Measurements from ENCODE around the gene GBGT1. TPM values are rescaled to one million over a fixed set of nuclear protein-coding genes. Genes with fewer than 3 reads are reported as not detected.
"Not testable (repeated sequence)": the region's sequence is repeated elsewhere in the genome, so short reads cannot be mapped to it uniquely, and the experiment has no call there.

Gene GBGT1
- total RNA-seq, 1 donor from 2014 or later, result 2.6 TPM

GRCh38 chr9:133205996-133206931, 42.5 kb upstream of the GBGT1 start:
- no peaks in the 10 kb centered on the region for H3K4me1 ChIP-seq (ENCODE audit: control insufficient read depth in 3 of 3, insufficient read depth in 3 of 3, low read length in 3 of 3)
- H3K4me3 ChIP-seq (ENCODE audit: low read length in 3 of 3), result no peak overlapping the region
- no peak overlapping the region for H3K9ac ChIP-seq (ENCODE audit: low read depth in 1 of 3, low read length in 3 of 3)
- no peak overlapping the region for H3K27ac ChIP-seq (ENCODE audit: low read depth, low read length)
- H3K9me3 ChIP-seq (ENCODE audit: control insufficient read depth in 3 of 3, low read length in 3 of 3), result peaks cover 0 to 1% (median 0%) of the 10 kb centered on the region in 3 donors
- H3K27me3 ChIP-seq (ENCODE audit: control insufficient read depth in 3 of 3, insufficient read depth in 3 of 3, low read length in 3 of 3), result peaks cover 23 to 45% (median 30%) of the 10 kb centered on the region in 3 donors
- H3K36me3 ChIP-seq (ENCODE audit: control insufficient read depth in 3 of 3, insufficient read depth in 3 of 3, low read length in 3 of 3), result no peaks in the 10 kb centered on the region

DNA sequence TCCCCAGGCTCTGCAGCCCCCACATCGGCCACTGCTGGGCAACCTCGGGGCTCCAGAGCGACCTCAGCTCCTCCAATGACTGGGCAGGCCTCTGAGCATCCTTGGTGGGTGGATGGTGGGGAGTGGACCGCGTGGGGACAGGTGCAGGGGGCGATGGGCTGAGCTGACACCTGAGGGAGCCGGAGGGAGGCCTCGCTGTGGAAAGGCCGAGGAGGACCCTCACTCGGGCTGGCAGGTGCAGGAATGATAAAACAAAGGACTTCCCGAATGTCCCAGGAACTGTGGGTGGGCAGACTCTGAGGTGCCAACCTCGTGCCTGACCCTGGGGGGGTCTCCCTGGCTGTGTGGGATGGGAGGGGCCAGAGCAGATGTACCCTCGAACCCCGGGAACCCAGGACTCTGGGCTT, 41.8 kb upstream of the GBGT1 start:
- H3K27ac ChIP-seq (ENCODE audit: low read depth, low read length); H3K4me3 ChIP-seq (ENCODE audit: low read length in 3 of 3); H3K9me3 ChIP-seq (ENCODE audit: control insufficient read depth in 3 of 3, low read length in 3 of 3); H3K4me1 ChIP-seq (ENCODE audit: control insufficient read depth in 3 of 3, insufficient read depth in 3 of 3, low read length in 3 of 3); H3K36me3 ChIP-seq (ENCODE audit: control insufficient read depth in 3 of 3, insufficient read depth in 3 of 3, low read length in 3 of 3); H3K9ac ChIP-seq (ENCODE audit: low read depth in 1 of 3, low read length in 3 of 3): not testable (repeated sequence)
- H3K27me3 ChIP-seq (ENCODE audit: control insufficient read depth in 3 of 3, insufficient read depth in 3 of 3, low read length in 3 of 3), result peaks cover 16 to 42% (median 28%) of the 10 kb centered on the region in 3 donors

DNA sequence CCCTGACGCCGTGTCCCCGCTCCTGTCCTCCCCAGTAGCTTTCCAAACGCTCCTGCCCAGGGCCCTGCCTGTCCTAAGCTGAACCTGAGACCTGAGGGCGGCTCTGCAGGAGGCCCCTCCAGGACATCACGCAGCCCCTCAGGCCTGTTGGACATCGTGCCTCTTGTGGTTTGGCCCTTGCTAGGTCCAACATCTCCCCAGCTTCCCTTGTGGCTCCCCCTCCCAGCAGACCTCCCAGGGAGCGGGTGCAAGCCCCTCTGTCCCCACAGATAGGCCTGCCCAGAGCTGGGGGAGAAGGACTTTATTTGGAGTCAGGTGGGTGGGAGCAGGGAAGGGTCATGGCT, 41.3 kb upstream of the GBGT1 start:
- H3K36me3 ChIP-seq (ENCODE audit: control insufficient read depth in 3 of 3, insufficient read depth in 3 of 3, low read length in 3 of 3), result no peaks in the 10 kb centered on the region
- H3K4me1 ChIP-seq (ENCODE audit: control insufficient read depth in 3 of 3, insufficient read depth in 3 of 3, low read length in 3 of 3), result no peaks in the 10 kb centered on the region
- H3K4me3 ChIP-seq (ENCODE audit: low read length in 3 of 3), result no peak overlapping the region
- peaks cover 20 to 43% (median 28%) of the 10 kb centered on the region in 3 donors for H3K27me3 ChIP-seq (ENCODE audit: control insufficient read depth in 3 of 3, insufficient read depth in 3 of 3, low read length in 3 of 3)
- no peaks in the 10 kb centered on the region for H3K9me3 ChIP-seq (ENCODE audit: control insufficient read depth in 3 of 3, low read length in 3 of 3)
- no peak overlapping the region for H3K9ac ChIP-seq (ENCODE audit: low read depth in 1 of 3, low read length in 3 of 3)
- H3K27ac ChIP-seq (ENCODE audit: low read depth, low read length), result no peak overlapping the region

GRCh38 chr9:133204335-133204992, 40.8 kb upstream of the GBGT1 start:
- no peaks in the 10 kb centered on the region for H3K9me3 ChIP-seq (ENCODE audit: control insufficient read depth in 3 of 3, low read length in 3 of 3)
- H3K4me1 ChIP-seq (ENCODE audit: control insufficient read depth in 3 of 3, insufficient read depth in 3 of 3, low read length in 3 of 3), result no peaks in the 10 kb centered on the region
- H3K36me3 ChIP-seq (ENCODE audit: control insufficient read depth in 3 of 3, insufficient read depth in 3 of 3, low read length in 3 of 3), result no peaks in the 10 kb centered on the region
- H3K9ac ChIP-seq (ENCODE audit: low read depth in 1 of 3, low read length in 3 of 3), result no peak overlapping the region
- H3K27ac ChIP-seq (ENCODE audit: low read depth, low read length), result no peak overlapping the region
- H3K4me3 ChIP-seq (ENCODE audit: low read length in 3 of 3), result no peak overlapping the region
- peaks cover 24 to 43% (median 30%) of the 10 kb centered on the region in 3 donors for H3K27me3 ChIP-seq (ENCODE audit: control insufficient read depth in 3 of 3, insufficient read depth in 3 of 3, low read length in 3 of 3)

DNA sequence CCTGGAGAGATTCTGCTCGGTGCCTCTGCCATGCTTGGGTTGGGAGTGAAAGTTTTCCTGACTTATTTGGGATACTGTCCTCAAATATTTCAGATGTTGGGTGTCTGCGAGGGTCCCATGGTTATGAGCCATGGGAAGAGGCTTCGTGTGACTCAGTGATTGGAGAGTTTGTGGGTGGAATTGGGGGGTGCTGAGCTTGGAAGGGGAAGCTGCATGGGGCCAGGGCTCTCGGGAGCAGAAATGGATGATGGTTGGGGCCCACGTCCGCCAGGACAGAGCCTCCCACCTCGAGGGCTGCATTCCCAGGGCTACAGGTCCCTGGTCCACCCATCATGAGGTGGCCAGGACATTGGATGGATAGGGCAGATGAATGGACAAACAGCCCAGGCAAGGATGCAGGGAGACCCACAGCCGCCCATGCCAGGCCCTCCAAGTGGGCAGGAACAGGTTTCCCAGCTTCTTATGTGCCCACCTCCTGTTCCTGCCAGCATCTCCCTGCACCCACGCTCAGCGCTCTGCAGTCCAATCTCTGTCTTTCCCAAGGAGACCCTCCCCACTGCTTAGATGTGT, 39.9 kb upstream of the GBGT1 start:
- Histone ChIP-seq H3K27me3 (ENCODE audit: control insufficient read depth in 3 of 3, insufficient read depth in 3 of 3, low read length in 3 of 3) (peaks cover 27 to 40% (median 35%) of the 10 kb centered on the region in 3 donors), H3K27ac (ENCODE audit: low read depth, low read length) (no peak overlapping the region), H3K4me1 (ENCODE audit: control insufficient read depth in 3 of 3, insufficient read depth in 3 of 3, low read length in 3 of 3) (no peaks in the 10 kb centered on the region), H3K36me3 (ENCODE audit: control insufficient read depth in 3 of 3, insufficient read depth in 3 of 3, low read length in 3 of 3) (no peaks in the 10 kb centered on the region), H3K4me3 (ENCODE audit: low read length in 3 of 3) (no peak overlapping the region), H3K9me3 (ENCODE audit: control insufficient read depth in 3 of 3, low read length in 3 of 3) (no peaks in the 10 kb centered on the region), H3K9ac (ENCODE audit: low read depth in 1 of 3, low read length in 3 of 3) (no peak overlapping the region)

DNA sequence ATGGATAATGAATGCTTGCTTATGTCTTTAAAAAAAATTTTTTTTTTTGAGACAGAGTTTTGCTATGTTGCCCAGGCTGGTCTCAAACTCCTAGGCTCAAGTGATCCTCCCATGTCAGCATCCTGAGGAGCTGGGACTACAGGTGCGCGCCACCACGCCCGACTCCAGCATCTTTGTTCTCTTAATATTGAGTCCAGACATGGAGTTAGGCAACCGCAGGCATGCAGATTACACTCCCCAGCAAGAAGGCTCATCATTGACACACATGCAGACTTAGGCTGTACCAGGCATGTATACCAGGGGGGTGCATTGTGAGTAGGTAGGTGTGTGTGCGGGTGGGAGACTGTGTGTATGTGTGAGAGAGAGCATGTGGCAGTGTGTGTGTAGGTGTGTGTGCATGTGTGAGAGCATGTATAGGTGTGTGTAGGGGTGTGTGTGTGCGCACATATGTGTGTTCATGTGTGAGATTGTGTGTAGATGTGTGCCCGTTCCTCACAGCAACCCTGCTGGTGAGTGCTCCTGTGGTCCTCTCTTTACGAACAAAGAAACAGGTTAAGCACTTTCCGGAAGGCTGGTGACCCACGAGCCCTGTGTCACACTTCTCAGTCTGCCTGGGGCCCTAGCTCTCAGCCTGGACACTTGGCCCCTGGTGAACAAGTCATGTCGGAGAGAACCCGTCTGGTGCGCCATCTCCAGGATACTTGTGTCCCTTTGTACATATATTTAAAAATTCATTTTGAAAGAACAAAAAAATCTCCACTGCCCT, 39.2 kb upstream of the GBGT1 start:
- no peaks in the 10 kb centered on the region for H3K36me3 ChIP-seq (ENCODE audit: control insufficient read depth in 3 of 3, insufficient read depth in 3 of 3, low read length in 3 of 3)
- no peaks in the 10 kb centered on the region for H3K9me3 ChIP-seq (ENCODE audit: control insufficient read depth in 3 of 3, low read length in 3 of 3)
- no peak overlapping the region for H3K27ac ChIP-seq (ENCODE audit: low read depth, low read length)
- H3K27me3 ChIP-seq (ENCODE audit: control insufficient read depth in 3 of 3, insufficient read depth in 3 of 3, low read length in 3 of 3), result peaks cover 27 to 40% (median 35%) of the 10 kb centered on the region in 3 donors
- H3K4me3 ChIP-seq (ENCODE audit: low read length in 3 of 3), result no peak overlapping the region
- no peaks in the 10 kb centered on the region for H3K4me1 ChIP-seq (ENCODE audit: control insufficient read depth in 3 of 3, insufficient read depth in 3 of 3, low read length in 3 of 3)
- H3K9ac ChIP-seq (ENCODE audit: low read depth in 1 of 3, low read length in 3 of 3), result no peak overlapping the region

DNA sequence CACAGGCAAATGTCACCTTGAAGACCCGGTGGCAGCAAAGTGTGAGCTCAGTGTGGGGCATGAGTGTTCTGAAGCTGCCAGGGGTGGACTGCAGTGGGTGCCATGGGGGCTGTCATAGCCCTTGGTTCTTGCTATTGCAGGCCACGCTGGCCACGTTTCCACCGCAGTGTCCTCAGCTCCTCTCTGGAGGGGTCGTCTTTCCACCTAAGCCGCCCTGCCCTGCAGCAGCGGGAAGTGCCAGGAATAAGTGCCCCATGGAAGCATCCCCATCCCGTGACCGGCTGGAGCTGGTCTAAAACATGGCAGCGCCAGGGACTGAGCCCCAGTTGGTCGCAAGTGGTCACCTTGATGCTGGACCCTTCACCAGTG, 38.4 kb upstream of the GBGT1 start:
- Histone ChIP-seq H3K36me3 (ENCODE audit: control insufficient read depth in 3 of 3, insufficient read depth in 3 of 3, low read length in 3 of 3) (no peaks in the 10 kb centered on the region), H3K4me3 (ENCODE audit: low read length in 3 of 3) (no peak overlapping the region), H3K4me1 (ENCODE audit: control insufficient read depth in 3 of 3, insufficient read depth in 3 of 3, low read length in 3 of 3) (no peaks in the 10 kb centered on the region), H3K27ac (ENCODE audit: low read depth, low read length) (no peak overlapping the region), H3K9me3 (ENCODE audit: control insufficient read depth in 3 of 3, low read length in 3 of 3) (no peaks in the 10 kb centered on the region), H3K9ac (ENCODE audit: low read depth in 1 of 3, low read length in 3 of 3) (no peak overlapping the region), H3K27me3 (ENCODE audit: control insufficient read depth in 3 of 3, insufficient read depth in 3 of 3, low read length in 3 of 3) (peaks cover 27 to 40% (median 35%) of the 10 kb centered on the region in 3 donors)

DNA sequence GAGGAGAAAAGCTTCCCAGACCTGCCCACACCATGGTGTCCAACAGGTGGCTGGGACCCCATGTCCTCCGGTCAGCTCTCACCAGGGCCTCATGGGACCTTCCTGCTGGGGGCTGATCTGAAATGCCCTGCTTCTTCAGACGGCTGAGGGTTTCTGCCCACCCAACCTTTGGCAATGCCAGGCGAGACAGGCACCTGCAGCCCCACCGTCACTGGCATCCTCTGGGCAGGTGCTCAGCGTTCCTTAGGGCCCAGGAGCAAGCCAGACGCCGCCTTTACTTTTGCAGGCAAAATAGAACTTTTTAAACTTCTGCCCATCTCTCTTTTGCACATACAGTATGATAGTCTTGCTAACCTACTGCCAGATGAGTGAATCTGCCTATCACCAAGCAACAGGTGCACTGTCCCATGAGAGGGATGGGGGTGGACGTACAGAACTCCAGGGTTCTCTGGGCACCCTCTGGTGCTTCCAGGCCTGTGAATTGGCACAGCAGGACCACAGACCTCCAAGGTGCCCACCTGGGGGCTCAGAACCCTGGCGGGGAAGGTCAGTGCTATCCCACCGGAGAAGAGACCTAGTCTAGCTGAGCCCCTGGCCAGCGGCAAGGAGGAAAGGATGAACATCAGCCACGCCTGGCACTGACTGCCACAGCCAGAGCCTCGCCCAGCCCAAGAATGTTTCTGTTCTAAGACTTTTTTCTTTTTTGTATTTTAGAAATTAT, 37.9 kb upstream of the GBGT1 start:
- peaks cover 24 to 35% (median 34%) of the 10 kb centered on the region in 3 donors for H3K27me3 ChIP-seq (ENCODE audit: control insufficient read depth in 3 of 3, insufficient read depth in 3 of 3, low read length in 3 of 3)
- no peaks in the 10 kb centered on the region for H3K4me1 ChIP-seq (ENCODE audit: control insufficient read depth in 3 of 3, insufficient read depth in 3 of 3, low read length in 3 of 3)
- no peak overlapping the region for H3K4me3 ChIP-seq (ENCODE audit: low read length in 3 of 3)
- no peaks in the 10 kb centered on the region for H3K9me3 ChIP-seq (ENCODE audit: control insufficient read depth in 3 of 3, low read length in 3 of 3)
- H3K9ac ChIP-seq (ENCODE audit: low read depth in 1 of 3, low read length in 3 of 3), result no peak overlapping the region
- H3K36me3 ChIP-seq (ENCODE audit: control insufficient read depth in 3 of 3, insufficient read depth in 3 of 3, low read length in 3 of 3), result no peaks in the 10 kb centered on the region
- H3K27ac ChIP-seq (ENCODE audit: low read depth, low read length), result no peak overlapping the region

DNA sequence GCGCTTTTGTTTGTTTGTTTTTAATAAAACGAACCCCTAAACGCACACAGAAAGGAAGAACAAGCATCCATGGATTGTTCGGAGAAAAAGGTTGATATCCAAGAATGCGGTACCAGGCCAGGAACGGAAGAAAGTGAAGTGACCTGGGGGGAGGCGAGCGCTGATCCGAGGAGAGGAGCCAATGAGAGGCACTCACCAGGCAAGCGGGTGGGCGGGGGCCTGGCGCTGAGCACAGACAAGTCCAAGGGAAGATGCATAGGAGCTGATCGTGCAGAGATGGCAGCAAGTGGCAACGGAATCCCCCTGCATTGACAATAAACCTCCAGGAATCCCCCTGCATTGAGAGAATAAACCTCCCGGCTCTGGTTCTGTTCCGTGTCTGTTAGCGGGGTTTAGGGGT, 36.9 kb upstream of the GBGT1 start:
- Histone ChIP-seq H3K27ac (ENCODE audit: low read depth, low read length) (no peak overlapping the region), H3K4me3 (ENCODE audit: low read length in 3 of 3) (no peak overlapping the region), H3K36me3 (ENCODE audit: control insufficient read depth in 3 of 3, insufficient read depth in 3 of 3, low read length in 3 of 3) (no peaks in the 10 kb centered on the region), H3K9ac (ENCODE audit: low read depth in 1 of 3, low read length in 3 of 3) (no peak overlapping the region), H3K27me3 (ENCODE audit: control insufficient read depth in 3 of 3, insufficient read depth in 3 of 3, low read length in 3 of 3) (peaks cover 19 to 35% (median 32%) of the 10 kb centered on the region in 3 donors), H3K9me3 (ENCODE audit: control insufficient read depth in 3 of 3, low read length in 3 of 3) (no peaks in the 10 kb centered on the region), H3K4me1 (ENCODE audit: control insufficient read depth in 3 of 3, insufficient read depth in 3 of 3, low read length in 3 of 3) (no peaks in the 10 kb centered on the region)

Data from skeletal muscle tissue (tissue), 4 donors.